HG03571 (cell line): ENCODE data around the gene APBB1IP.
"Not testable (repeated sequence)": the region's sequence is repeated elsewhere in the genome, so short reads cannot be mapped to it uniquely, and the experiment has no call there.

Experiments used
- ATAC-seq: cut with Tn5 transposase; IDR thresholded peaks from one replicate; pipeline ENCODE4 v1.9.1; 2021; ENCODE audit not compliant: unreplicated experiment

Gene APBB1IP, protein sequence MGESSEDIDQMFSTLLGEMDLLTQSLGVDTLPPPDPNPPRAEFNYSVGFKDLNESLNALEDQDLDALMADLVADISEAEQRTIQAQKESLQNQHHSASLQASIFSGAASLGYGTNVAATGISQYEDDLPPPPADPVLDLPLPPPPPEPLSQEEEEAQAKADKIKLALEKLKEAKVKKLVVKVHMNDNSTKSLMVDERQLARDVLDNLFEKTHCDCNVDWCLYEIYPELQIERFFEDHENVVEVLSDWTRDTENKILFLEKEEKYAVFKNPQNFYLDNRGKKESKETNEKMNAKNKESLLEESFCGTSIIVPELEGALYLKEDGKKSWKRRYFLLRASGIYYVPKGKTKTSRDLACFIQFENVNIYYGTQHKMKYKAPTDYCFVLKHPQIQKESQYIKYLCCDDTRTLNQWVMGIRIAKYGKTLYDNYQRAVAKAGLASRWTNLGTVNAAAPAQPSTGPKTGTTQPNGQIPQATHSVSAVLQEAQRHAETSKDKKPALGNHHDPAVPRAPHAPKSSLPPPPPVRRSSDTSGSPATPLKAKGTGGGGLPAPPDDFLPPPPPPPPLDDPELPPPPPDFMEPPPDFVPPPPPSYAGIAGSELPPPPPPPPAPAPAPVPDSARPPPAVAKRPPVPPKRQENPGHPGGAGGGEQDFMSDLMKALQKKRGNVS

DNA sequence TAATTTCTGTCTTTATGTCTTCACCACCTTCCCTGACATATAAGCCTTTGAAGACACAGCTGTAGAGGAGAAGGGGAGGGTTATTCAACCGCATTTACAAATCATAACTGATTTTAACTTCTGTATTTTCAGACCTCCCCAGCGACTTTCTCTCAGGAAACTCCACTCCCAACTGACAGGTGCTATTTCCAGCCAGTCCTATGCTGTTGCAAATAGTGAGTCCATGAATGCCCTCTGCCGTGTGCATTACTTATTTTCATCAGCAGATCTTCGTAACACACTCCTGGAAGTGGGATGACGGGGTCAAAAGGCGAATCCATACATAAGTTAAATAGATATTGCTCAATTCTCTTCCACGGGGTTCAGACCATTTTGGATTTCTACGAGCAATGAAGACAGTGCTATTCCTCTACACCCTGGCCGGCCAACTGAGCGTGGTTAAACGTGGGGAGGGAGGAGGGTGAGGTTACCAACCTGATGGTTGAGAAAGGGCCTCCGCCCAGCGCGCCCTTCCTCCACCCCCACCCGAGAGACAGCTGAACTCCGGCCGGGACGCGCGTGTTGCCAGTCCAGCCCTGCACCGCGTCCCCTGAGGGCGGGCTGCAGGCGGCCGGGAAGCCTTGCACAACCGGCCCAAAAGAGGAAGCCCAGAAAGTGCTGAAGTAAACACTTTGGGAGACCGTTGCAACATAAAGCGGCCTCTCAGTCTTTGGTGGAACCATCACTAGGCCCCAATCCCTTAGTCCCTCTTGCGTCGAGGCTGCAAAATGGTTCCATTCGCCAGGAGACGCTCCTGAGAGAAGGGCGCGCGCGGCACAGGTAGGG lies at the start of gene APBB1IP:
TSS of gene APBB1IP (plus strand) at position 705 of the 825 bp plus-strand sequence. CDS start 53,986 bp downstream, outside the sequence.
- peak; percentile 52 for ATAC-seq

GRCh38 chr10:26389533-26389932 lies 48.6 kb upstream of the APBB1IP start:
- ATAC-seq, result no peak

- no peak for ATAC-seq
Measured at GRCh38 chr10:26391701-26392695, 46.1 kb upstream of the APBB1IP start.

DNA sequence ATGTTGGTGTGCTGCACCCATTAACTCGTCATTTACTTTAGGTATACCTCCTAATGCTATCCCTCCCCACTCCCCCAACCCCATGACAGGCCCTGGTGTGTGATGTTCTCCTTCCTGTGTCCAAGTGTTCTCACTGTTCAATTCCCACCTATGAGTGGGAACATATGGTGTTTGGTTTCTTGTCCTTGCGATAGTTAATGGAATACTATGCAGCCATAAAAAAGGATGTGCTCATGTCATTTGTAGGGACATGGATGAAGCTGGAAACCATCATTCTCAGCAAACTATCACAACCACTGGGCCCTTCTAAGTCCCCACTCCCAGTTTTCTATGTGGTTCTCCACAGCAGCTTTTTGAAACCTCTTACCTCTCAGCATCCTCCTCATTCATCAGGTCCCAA lies 39.8 kb upstream of the APBB1IP start:
- ATAC-seq, result not testable (repeated sequence)

- no peak for ATAC-seq
Measured at GRCh38 chr10:26407406-26407969, 30.7 kb upstream of the APBB1IP start.

DNA sequence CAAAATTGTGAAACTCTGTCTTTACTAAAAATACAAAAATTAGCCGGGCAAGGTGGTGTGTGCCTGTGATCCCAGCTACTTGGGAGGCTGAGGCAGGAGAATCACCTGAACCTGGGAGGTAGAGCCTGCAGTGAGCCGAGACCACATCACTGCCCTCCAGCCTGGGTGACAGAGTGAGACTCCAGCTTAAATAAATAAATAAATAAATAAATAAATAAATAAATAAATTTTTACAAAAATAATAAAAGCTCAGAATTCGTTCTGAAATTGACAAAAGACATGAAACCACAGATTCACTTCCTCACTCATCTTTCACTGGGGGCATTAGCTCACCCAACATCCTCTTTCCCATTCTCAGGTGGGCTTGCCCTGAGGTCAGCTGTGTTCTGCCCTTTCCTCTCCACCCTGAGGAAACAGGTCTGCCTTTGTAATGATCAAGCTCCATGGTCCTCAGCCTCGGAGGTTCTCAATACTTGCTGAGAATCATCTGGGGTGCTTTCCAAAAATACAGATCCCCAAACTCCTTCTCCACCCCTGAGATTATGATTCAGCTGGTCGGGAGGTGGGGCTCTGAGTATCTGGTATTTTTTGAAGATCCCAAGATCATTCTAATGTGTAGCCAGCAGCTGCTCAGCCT lies 29.2 kb upstream of the APBB1IP start:
- ATAC-seq, result peak; percentile 59

- ATAC-seq, result no peak
Measured at GRCh38 chr10:26410356-26410755, 27.8 kb upstream of the APBB1IP start.

- ATAC-seq, result no peak
Measured at GRCh38 chr10:26412932-26413331, 25.2 kb upstream of the APBB1IP start.

DNA sequence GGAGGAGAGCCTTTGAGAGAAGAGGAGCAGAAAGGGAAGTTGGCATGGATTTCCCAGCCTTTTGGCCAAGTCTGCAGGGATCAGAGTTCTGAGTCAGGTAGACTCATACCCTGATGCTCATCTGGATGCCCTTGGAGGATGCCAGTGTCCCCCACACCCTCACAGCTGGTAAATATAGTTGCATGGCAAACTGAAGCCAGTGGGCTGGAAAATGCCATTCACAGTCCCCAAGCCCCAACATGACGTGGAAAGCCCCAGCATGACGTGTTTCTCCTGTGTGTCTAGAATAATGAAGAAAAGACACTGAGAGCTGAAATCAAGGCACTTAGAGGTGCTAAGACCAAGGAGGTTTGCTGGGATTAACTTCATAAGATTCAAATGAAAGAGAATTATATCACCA lies 24.8 kb upstream of the APBB1IP start:
- no peak for ATAC-seq

DNA sequence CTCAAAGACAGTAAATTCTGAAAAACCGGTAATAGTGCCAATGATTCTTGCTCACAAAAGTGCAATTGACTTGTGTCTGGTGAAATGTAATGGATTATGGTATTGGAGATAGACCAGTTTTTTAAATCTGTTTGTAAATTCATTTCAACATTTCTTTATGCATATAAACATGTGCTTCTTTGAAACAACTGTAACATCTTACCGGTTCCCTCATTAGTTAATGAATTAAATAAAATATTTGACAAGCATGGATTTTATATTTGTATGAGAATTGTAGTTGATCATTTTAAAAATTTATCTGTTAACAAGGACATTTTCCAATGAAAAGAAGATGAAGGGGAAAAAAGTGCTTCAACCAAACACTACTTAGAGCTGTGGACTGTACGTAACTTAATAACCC lies 21.0 kb upstream of the APBB1IP start:
- ATAC-seq, result no peak

- ATAC-seq, result no peak
Measured at GRCh38 chr10:26422977-26423376, 15.2 kb upstream of the APBB1IP start.

DNA sequence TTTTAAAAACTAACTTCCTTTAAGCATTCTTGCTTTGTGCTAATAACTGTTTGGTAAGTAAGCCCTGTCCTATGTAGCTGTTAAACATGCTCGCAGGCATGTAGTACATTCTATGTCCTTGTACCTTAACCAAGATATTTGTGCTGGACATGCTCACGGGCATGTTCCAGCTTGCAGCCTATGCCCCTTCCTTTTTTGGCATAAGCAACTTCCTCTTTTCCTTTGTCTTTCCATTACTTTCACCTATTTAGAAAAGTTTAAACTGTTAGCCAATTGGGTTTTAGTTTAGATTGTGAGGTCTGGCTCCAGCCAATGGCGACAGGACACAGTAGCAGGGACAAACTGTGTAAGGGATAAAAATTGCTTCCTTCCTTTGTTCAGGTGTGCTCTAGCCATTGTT lies 14.4 kb upstream of the APBB1IP start:
- no peak for ATAC-seq

DNA sequence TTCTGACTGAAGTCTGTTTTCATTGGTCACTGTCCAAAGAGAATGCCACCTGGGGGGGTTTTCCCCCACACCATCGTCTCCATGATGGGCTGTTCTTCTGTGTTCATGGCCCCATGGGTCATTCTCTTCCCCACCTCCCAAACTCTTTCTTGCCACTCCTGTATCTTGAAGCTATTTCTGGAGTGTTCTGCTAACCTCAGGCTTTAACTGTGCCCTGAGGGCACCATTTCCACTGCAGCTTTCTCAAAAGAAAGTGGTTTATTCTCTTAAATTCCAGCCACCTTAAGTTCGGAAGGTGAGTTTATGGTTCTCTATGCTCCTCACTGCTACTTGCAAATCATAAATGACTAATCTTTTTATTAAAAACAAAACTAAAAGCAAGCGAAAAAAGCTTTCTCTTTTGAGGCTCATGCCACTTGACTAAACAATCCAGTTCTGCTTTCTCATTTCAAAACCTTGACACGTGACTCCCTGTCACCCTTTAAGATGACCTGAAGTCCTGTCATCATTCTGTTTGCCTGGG lies 7.4 kb upstream of the APBB1IP start:
- peak; percentile 90 for ATAC-seq

DNA sequence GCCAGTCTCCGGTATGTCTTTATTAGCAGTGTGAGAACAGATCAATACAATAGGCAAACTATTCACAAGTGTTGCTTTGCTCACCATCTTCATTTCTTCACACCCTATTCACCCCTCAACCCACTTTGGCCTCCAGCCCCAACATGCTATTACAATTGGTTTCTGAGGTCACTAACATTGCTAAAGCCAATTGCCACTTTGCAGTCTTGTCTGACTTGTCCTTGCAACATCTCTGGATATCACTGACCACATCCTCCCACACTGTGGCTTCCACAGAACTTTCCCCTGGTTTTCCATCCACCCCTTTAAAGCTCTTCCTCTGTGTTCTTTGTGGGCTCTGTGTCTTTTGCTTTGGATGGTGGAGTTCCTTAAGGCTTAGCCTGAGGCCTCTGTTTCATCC lies 5.2 kb upstream of the APBB1IP start:
- no peak for ATAC-seq

DNA sequence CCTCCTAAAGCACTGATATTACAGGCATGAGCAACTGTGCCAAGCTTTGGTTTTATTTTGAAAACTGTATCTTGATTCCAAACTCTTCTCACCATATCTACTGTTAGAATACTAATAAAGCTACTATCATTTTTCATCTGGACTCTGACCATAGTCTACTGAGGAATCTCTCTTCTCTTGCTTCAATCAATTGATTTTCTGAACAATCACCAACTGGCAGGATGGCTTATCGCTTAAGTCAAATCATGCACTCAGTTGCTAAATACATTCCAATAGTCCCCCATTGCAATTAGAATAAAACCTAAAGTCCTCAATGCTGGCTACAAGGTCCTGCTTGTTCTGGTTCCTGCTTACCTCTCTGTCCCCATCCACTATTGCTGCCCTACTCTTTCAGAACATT lies 2.3 kb upstream of the APBB1IP start:
- ATAC-seq, result no peak

- no peak for ATAC-seq
Measured at GRCh38 chr10:26436848-26437247, 1.3 kb upstream of the APBB1IP start.

- ATAC-seq, result no peak
Measured at GRCh38 chr10:26438534-26439341, 597 bp downstream of the APBB1IP start.

DNA sequence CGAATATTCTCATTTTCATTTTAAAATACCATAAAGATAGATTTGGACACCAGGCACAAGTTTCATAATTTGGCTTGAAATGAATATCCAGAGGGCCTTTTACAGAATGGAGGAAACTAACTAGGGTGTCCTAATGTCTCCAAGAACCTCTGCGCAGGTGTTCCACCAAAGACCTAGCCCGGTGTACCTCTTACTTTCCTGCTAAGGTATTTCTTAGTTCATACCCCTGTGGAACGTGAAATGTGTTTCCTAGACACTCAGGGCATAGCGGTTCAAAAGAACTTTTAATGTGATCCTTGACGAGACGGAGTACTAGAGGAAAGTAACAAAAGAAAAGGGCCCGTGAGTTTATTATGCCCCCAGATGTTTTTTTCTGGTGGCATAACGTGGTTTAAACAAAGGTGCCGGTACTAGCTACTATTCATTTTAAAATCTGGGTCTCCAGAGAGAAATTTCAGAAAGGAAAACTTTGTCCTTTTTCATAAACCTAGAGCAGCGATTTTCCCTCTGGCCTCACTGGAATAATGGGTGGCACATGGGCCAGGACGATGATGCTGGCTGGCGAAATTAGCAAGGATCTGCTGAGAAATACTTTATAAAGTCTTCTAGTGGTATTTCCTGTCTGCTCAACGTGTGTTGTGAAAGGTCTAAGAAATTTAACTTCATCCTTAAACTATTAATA lies 1.4 kb downstream of the APBB1IP start:
- no peak for ATAC-seq
